HT-29 (cell line): ENCODE measurements around the gene ATOH8. TPM values are rescaled to one million over a fixed set of nuclear protein-coding genes. Genes with fewer than 3 reads are reported as not detected.
A peak's percentile ranks its signal among the peaks of the same experiment; 100 is the strongest.
"Not testable (repeated sequence)": the region's sequence is repeated elsewhere in the genome, so short reads cannot be mapped to it uniquely, and the experiment has no call there.

Experiments used
- DNase-seq: peaks from one replicate; pipeline ENCODE4 v3.0.0-alpha.2; 2015; ENCODE audit warnings: low spot score
- total RNA-seq: library from RNA; depleted of rRNA; stranded (reverse); fragments of >200 nt; shearing (Covaris generic); gene quantifications from 2 replicates; pipeline ENCODE4 v1.2.3, GENCODE V29; 2014; rRNA removed

ATOH8 gene, protein sequence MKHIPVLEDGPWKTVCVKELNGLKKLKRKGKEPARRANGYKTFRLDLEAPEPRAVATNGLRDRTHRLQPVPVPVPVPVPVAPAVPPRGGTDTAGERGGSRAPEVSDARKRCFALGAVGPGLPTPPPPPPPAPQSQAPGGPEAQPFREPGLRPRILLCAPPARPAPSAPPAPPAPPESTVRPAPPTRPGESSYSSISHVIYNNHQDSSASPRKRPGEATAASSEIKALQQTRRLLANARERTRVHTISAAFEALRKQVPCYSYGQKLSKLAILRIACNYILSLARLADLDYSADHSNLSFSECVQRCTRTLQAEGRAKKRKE
- 1.0 and 2.3 TPM in 2 replicates for total RNA-seq

DNA sequence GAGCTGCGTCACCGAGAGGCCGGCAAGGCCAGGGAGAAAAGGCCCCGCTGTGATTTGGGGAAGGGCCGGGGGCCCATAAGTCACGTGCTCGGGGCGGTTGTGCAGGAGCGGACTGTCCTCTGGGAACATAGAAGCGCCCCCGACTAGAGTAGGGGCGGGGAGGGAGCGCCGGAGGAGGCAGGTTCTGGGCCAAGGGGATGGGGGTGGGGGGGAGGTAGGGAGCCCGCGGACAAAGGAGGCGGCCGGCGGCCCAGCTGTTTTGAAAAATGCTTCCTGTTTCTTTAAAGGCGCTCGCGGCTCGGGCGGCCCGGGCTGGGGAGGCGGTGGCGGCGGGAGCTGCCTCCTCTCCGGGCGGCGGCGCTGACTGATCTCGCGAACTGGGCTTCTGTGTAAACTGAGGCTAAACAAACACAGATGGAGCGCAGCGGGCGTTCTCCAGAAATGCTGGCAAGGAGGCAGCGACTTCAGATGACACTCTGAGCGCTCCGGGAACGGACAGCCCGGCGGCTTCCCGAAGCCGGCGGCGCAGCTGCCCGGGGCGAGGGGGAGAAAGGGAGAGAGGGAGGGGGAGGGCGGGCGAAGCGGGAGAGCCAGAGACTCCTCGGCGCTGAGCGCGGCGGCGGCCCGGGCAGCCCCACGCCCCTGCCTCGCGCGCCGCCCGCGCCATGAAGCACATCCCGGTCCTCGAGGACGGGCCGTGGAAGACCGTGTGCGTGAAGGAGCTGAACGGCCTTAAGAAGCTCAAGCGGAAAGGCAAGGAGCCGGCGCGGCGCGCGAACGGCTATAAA lies at the start of gene ATOH8:
TSS of gene ATOH8 (plus strand) at position 467 of the 788 bp plus-strand sequence. CDS start at position 666, 199 bp downstream.
- peak; percentile 25 for DNase-seq

DNA sequence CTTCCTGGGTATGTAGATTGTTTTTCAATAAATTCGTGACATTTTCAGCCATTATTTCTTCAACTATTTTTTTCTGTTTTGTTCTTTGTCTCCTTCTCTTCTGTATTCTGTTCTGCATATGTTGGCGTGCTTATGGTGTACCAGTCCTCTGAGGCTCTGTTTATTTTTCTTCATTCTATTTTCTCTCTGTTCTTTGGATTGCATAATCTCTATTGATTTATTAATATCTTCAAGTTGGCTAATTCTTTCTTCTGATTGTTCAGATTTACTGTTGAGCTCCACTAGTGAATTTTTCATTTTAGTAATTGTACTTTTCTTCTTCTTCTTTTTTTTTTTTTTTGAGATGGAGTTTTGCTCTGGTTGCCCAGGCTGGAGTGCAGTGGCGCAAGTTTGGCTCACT lies 49.8 kb upstream of the ATOH8 start:
- DNase-seq = no peak

DNA sequence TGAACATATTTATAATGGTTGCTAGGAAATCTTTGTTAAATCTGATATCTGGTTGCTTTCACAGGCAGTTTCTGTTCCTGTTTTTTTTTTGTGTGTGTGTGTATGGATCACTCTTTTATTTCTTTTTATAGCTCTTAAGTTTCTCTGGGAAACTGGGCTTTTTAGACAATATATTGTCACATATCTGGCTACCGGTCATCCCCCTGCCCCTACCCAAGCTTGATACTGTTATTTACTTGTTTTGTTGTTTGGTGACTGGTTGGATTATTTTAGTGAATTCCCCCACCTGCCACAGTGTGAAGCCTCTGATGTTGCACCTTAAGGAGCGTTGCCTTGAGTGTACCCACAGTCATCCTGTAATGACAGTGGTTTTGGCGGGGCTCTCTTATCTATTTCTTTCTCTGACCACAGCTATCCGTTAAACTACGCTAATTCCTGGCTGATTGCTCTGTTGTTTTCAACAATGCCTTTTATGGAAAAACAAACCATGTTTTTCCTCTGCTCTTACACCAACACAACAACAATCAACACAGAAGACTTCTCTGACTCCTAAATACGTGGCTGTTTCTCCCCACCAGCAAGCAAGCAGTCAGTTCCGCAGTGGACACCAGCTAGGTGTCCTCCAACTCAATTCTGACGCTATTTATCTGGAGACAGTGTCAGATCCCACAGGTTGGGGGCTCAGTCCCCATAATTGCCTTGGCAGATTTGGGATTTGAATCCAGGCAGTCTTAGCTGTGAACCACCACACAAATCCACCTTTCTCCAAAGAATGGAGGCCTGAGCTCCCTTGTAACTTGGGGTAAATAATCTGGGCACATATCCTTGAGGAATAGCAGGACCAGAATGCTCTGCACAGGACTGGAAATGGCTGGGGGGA lies 48.8 kb upstream of the ATOH8 start:
- DNase-seq = no peak

DNA sequence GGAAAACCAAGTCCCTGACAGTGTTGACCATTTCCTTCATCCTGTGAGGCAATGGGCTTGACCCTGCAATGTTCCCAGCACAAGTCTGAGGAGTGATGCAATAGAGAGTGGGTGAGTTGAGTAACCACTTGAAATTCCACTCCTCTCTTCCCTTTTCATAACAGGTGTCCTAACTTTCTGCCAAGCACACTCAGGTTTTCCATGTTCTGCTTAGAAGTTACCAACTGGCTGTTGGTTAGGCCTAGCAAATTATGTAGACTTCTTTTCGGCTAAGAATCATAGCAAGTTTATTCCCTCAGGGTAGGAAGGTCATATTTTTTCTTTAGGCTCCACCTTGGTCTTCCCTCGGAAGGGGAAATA lies 48.1 kb upstream of the ATOH8 start:
- DNase-seq = no peak

DNA sequence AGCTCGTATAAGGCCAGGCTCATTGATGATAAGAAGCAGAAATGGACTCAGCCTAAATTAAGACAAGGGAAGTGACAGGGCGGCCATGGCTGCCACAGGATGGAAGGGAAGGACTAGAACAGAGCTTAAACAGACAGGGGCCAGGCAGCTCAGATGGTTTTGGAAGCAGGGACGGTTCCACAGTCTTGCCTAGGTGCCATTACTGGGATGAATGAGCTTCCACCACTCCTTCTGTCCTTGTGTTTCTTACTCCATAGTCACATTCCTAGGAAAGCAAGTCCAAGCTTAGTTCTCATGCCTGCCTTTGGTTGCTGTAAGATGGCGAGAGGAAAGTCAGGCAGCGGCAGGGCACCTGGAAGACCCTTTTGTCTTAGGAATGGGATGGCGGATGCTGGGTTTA lies 47.7 kb upstream of the ATOH8 start:
- DNase-seq = no peak

DNA sequence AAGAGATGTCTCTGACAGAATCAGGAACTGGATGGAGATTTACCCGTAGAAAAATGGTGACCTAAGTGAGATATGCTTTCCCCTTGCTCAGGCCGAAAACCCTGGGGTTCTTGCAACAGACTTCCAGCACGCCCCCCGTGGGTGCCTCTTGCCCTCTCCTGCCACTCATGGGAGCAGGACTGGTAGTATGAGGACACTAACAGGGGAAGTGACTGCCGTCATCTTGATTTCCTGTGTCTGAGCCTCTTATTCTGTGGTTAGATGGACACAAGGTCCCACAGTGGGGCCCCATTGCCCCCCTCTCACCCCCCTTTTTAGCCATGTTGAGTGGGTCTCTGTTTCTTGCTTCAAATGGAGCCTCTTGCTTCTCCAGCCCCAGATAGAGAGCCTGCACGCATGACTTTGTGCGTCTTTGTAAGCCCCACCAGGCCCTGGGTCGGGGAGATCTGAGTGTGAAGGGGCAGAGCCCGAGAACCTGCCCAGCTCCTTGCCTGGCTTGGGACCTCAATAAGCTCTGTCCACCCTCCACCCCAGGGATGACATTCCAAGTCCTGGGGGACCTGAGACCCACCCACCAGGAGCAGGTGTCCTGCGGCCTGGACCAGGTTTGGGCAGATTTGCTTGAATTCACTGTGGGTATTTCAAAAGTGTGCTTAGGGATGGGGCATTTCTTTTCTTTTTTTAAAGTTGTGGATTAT lies 47.0 kb upstream of the ATOH8 start:
- DNase-seq = no peak

DNA sequence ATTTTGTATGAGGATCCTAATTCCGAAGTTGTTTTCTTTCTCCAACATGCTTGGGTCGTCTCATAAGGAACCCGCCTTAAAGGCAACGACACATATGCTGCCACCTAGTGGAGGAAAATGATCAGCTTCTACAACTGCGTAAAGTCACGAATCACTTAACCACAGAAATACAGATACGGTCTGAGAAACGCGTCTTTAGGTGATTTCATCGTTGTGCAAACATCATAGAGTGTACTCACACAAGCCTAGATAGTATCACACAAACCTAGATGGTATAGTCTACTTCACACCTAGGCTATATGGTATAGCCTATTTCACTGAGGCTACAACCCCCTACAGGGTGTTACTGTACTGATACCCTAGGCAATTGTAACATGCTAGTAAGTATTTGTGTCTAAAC lies 46.5 kb upstream of the ATOH8 start:
- DNase-seq = peak; percentile 94

DNA sequence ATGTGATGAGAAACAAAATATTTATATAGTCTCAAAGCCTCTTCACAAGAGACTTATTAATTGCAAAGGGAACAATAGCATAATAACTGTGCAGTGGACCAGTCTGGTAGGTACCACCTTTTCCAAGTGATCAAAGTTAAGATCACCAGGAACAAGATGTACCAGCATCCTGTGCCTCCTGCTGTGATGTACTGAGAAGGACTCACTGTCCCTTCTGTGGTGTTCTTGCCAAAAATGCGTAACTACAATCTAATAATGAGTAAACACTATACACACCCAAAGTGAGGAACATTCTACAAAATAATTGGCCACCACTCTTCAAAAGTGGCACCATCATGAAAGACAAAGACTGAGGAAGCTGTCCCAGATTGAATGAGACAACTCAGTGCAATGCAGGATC lies 45.1 kb upstream of the ATOH8 start:
- DNase-seq = no peak

DNA sequence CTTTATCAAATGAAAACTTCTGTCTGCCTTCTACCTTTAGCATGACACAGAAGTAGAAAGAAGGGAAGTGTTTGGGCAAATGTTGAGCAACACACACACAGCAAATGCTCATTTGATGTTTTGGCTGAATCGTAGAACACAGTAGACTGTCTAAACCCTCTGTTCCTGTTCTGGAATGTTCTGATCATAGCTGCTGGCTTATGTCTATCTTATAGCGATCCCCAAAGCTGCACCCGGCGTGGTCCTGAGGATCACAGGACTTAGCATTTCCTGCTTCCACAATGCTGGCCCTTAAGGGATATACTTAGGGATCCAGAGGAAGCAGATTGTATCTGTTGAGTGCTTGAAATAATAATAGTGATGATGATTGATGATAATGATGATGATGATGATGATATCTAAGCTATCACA lies 44.4 kb upstream of the ATOH8 start:
- DNase-seq = no peak

DNA sequence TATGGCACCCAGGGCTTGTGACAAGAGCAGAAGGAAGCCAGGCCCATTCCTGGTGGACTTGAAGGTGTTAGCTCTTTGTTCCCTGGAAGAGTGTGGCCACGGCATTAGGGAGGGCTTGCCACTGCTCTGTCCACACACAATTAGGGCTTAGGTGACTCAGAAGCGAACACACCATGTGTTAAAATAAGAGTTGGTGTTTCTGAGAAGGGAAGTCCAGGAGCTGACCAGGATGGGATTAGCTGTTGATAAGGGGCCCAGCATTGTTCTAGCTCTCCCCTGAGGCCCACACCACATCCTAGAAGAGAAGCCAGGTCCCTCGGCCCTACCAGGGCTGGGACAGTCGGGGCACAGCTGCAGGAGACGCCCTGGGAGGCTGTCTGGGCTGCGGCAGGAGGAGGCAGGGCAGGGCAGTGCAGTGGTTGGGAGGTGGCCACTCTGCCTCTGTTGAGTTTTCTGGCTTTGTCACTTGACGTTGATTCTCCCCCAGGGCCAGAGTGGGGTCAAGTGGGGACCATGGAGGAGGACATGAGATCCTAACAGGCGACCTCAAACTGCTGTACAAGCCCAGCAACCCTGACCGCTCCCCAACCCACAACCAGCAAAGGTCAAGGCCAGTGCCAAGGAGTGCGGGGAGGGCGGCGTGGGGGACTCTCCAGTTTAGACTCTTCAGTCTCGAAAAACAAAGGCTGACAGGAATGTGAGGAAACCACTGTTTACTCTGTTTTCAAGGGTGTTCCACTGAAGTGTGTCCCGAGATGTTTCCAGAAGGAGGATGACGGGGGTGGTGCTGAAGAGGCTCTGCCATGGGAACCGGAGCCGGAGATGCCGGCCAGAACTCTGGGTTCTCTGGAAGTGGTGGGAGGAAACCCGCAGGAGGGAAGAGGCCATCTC lies 42.9 kb upstream of the ATOH8 start:
- DNase-seq = no peak

DNA sequence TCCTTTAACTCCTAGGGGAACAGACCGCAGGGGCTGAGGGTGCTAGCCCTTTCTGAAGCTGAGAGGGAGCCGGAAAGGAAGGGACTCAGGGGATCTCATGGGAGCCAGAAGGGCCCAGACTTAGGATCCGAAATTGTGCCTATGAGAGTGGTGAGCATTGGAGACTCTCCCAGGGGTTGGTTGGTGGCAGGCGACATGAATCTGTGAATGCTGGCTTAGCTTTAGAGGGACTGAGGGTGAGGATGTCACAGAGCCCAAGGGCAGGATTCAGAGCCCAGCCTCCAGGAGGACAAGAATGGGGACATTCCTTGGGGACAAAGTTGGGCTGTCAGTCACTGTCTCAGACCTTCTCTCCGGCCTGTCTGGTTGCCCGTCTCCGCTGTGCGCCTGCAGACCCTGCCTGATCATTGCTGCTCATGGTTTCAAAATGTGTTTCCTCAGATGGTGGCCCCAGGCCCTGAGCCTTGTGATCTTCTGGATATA lies 42.2 kb upstream of the ATOH8 start:
- DNase-seq = no peak

DNA sequence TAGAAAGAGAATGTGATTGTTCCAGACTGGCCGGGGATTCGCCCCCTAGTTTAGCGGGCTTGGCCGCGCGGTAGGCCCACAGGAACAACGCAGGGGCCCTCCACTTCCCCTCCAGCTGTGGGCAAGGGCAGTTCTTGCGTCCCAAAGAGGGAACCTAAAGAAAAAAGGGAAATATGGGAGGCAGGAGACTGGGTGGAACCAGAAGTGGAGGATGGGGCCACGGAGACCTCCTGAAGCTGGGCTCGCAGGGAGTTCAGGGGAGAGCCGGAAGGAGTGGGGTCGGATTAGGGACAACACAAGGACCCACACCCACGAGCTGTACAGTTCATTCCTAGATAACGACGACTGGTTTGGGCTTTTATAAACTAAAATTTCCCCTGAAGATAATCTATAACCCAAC lies 41.5 kb upstream of the ATOH8 start:
- DNase-seq = no peak

DNA sequence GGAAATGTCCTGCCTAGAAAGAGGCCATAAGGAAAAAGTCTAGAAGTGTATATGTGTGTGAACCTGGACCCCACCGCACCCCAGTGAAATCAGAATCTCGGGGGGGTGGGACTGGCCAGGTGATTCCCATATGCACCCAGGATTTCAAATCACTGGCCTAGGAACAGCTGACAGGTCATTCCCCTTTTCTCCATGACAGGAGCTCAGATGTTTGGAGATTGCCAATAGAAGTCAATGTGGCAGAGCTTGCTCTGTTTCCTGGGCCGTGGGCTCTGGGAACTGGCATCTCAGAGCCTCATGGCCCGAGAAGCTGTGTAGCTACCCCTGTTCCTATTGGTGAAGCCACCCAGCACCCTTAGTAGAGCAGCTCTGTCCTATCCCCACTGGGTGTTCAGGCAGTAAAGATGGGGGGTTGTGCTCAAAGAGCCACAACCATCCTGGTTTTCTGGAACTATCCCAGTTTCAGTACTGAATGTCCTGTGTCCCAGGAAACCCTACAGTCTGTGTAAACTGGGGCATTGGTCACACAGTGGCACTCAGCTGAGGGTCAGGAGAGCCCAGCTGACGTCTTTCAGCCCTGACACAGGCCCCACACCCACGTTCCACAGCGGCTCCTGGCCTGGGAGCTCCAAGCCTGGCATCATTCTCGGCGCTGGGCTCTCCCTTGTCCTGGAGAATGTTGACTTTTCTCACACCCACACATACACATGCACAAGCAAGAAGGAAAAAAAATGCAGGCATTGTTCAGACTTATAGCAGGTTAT lies 40.8 kb upstream of the ATOH8 start:
- DNase-seq = no peak

DNA sequence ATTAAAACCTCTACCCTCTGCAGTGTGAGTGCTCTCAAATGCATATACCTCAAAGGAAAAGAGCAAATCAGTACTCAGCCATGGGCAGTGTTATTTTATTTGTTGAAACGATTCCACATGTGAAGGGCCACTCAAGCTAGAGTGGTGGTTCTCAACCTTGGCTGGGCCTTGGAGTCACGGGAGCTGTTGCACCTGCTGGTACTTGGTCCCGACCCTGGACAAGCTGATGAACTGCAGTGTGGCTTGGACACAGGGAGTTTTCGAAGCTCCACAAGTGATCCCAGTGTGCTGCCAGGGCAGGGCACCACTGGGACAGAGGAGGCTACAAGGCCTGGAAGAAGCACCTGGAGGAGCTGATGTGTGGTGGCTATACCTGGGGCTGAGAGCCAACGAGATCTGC lies 40.0 kb upstream of the ATOH8 start:
- no peak for DNase-seq

DNA sequence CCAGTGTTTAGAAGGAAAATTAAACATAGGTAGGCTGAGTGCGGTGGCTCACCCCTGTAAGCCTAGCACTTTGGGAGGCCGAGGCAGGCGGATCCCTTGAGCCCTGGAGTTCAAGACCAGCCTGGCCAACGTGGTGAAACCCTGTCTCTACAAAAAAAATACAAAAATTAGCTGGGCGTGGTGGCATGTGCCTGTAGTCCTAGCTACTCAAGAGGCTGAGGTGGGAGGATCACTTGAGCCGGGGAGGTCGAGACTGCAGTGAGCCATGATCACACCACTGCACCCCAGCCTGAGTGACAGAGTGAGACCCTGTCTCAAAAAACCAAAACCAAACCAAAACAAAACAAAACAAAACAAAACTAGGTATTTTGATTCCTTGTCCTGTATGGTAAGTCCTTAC lies 39.4 kb upstream of the ATOH8 start:
- DNase-seq = not testable (repeated sequence)

DNA sequence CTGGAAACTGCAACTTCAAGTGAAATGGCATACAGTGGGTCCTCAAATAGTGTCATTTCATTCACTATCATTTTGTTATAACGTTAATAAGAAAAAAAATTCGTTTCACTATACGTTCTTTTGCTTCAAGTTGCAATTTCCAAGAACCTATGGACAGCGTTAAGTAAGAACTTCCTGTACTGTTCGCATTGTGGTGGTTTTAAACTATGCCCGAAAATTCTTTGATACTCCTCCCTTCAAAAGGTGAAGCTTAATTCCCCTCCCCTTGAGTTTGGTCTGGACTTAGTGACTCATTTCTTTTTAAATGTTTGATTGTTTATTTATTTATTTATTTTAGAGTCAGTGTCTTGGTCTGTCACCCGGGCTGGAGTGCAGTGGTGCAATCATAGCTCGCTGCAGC lies 39.0 kb upstream of the ATOH8 start:
- DNase-seq = no peak

DNA sequence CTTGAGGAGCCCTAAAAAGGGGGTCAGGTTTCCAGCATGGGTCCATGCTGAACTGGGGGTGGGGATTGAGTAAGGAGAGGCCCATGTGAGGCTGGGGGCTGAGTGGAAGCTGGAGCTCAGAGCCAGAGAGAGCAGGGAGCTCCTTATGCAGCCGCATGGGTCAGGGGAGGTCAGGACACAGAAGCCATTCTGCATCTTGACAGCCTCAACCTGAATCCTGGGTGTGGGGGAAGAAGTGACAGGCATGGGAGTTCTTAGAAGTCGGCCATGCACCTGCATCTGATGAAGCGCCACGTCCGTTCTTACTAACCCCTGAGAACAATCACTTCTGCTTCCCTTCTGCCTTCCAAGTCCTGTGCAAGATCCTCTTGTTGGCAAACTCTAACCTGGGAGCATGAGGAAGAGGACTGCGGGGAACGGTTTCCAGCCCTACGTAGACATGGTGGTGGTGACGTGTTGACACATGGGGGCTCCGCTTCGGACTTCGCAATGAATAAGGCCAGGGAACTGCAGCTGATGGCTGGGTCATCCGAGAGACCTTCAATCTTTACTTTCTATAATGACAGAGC lies 37.4 kb upstream of the ATOH8 start:
- DNase-seq = no peak

DNA sequence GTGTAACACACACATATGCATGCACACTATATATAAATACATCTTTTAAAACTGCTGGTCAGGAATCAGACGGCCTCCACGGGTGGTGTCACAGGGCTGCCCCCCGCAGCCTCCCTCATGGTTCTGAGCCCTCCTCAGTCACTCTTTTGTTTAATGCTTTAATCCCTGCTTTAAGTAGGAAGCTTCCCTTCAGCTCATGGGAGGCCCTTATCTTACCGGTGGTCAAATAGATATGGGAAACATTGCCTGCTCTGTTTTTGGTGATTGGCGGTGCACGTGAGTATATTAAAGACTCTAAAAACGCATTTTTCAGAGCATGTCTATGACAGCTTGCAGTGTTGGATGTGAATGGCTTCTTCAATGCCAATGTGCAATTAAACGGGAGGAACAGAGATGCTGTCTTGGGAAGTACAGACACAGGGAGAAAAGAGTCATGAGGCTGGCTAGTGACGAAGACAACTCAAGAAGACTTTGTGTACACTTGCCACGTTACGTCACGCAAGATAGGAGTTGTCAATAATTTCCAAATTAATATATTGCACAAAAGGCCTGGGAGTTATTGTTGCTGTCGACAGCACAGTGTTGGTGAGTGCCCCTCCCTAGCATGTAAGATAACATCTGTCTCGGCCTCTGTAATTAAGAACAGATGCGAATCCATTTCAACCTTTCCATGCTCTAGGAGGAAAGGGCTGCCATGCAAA lies 36.3 kb upstream of the ATOH8 start:
- no peak for DNase-seq

DNA sequence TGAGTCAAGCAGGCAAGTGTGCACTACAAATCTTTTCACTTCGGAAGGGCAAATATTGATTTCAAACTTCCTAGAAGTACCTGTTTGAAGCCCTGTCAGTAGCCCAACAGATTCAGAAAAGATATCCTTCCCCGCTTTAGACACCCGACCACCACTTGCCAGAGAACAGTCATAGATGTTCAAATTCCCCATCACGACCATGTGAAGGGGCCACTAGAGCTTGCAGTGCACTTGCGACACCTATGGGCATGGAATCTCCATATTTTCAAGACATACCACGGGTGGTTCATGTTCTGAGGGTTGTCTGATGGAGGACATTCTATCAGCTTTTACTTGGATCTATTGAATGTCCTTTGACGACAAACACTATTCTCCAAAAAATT lies 35.8 kb upstream of the ATOH8 start:
- DNase-seq = peak; percentile 27
